Activated B cell treated with CpG ODN at 0.5 μM for 24 hours (primary cell): ENCODE results near the gene CDC42SE2. TPM values are rescaled to one million over a fixed set of nuclear protein-coding genes. Genes with fewer than 3 reads are reported as not detected.
"Not testable (repeated sequence)": the region's sequence is repeated elsewhere in the genome, so short reads cannot be mapped to it uniquely, and the experiment has no call there.

Experiments
- ATAC-seq: fragments of 200-7000 bp; cut with Tn5 transposase; one replicate; pipeline ENCODE4 v1.10.0; 2021; ENCODE audit warnings: low read depth, mild to moderate bottlenecking, moderate library complexity
- CTCF ChIA-PET: fragments of 350-600 bp; sonication (Branson Sonifier 250); formaldehyde crosslinking; loops from one replicate; lab custom pipeline; 2021; ENCODE audit warnings: antibody characterized with exemption; lab: Charles Lee
- POLR2A ChIA-PET: fragments of 350-600 bp; sonication (Branson Sonifier 250); formaldehyde crosslinking; loops from one replicate; lab custom pipeline; 2021; ENCODE audit warnings: antibody characterized with exemption; lab: Charles Lee
- DNase-seq: peaks from one replicate; pipeline ENCODE4 v3.0.0; 2022
- H3K27ac Mint-ChIP-seq: one replicate; pipeline ENCODE4 v1.8.0; 2020; ENCODE audit warnings: mixed read lengths
- H3K27me3 Mint-ChIP-seq: one replicate; pipeline ENCODE4 v1.8.0; 2021; ENCODE audit warnings: mixed read lengths
- H3K36me3 Mint-ChIP-seq: one replicate; pipeline ENCODE4 v1.8.0; 2021; ENCODE audit warnings: low read depth, mixed read lengths
- H3K4me1 Mint-ChIP-seq: one replicate; pipeline ENCODE4 v1.8.0; 2021; ENCODE audit warnings: mixed read lengths
- H3K4me3 Mint-ChIP-seq: one replicate; pipeline ENCODE4 v1.8.0; 2020; ENCODE audit warnings: mild to moderate bottlenecking, mixed read lengths
- H3K9me3 Mint-ChIP-seq: one replicate; pipeline ENCODE4 v1.8.0; 2020; ENCODE audit warnings: mixed read lengths
- CTCF ChIP-seq: fragments of 200-600 bp; IDR thresholded peaks from one replicate; pipeline ENCODE4 v1.8.0; 2022; ENCODE audit warnings: antibody characterized with exemption, mild to moderate bottlenecking
- intact Hi-C: fragments of 100-400 bp; cut with micrococcal nuclease; formaldehyde crosslinking; loops from one replicate; pipeline ENCODE4 v1.15.1; 2024
- total RNA-seq: library from RNA; stranded (reverse); gene quantifications from 2 replicates; pipeline ENCODE4 v1.2.3, GENCODE V29; 2022

The CDC42SE2 gene
- total RNA-seq, 1 donor from 2014 or later, result 122 TPM

GRCh38 chr5:131393498-131393968 is 129.7 kb downstream of the CDC42SE2 start:
- POLR2A ChIA-PET, result interaction anchor here (1.0 to 1.3 kb wide), 4 partner anchors 11 to 228 kb away, joined by 3 to 6 read pairs (median 4); partner anchors contain the start of genes CDC42SE2 and HINT1
- H3K36me3 Mint-ChIP-seq, result peaks cover 83% of the 10 kb centered on the region

GRCh38 chr5:131394128-131394527 is 130.3 kb downstream of the CDC42SE2 start:
- Mint-ChIP-seq H3K4me3 (peak overlapping the region; percentile 73), H3K36me3 (peaks cover 85% of the 10 kb centered on the region), H3K4me1 (peaks cover 71% of the 10 kb centered on the region), H3K27ac (peak overlapping the region; percentile 88), H3K9me3 (no peaks in the 10 kb centered on the region), H3K27me3 (no peaks in the 10 kb centered on the region)
- POLR2A ChIA-PET, result interaction anchor here (0.6 to 1.3 kb wide), 7 partner anchors 12 to 722 kb away, joined by 3 to 7 read pairs (median 4); partner anchors contain the start of genes CDC42SE2 and HINT1
- TF ChIP-seq CTCF, result no peak
- ATAC-seq (peak; percentile 93), DNase-seq (no peak)
- CTCF ChIA-PET, result no interaction called here
- intact Hi-C loops, result loop anchor here (1.0 kb wide), 5 partner anchors 12 to 230 kb away; partner anchors contain the start of gene LYRM7

More at GRCh38 chr5:131393498-131393968, 129.7 kb downstream of the CDC42SE2 start:
- DNase-seq (no peak), ATAC-seq (no peak)
- Mint-ChIP-seq H3K27me3 (no peaks in the 10 kb centered on the region), H3K9me3 (no peaks in the 10 kb centered on the region), H3K27ac (peak overlapping the region; percentile 88), H3K4me3 (peak overlapping the region; percentile 73), H3K4me1 (peaks cover 69% of the 10 kb centered on the region)
- CTCF ChIA-PET, result interaction anchor here (1.8 kb wide), 1 partner anchor 128 kb away, joined by 4 read pairs; no protein-coding TSS in a partner anchor
- TF ChIP-seq CTCF, result no peak
- intact Hi-C loops, result no loop called here

GRCh38 chr5:131396015-131396414 is 132.2 kb downstream of the CDC42SE2 start:
- Mint-ChIP-seq H3K36me3 (peaks cover 80% of the 10 kb centered on the region), H3K27me3 (no peaks in the 10 kb centered on the region)

GRCh38 chr5:131396630-131397273 is 132.9 kb downstream of the CDC42SE2 start:
- POLR2A ChIA-PET, result interaction anchor here (0.6 to 1.9 kb wide), 5 partner anchors 14 to 144 kb away, joined by 3 to 8 read pairs (median 3); no protein-coding TSS in a partner anchor
- intact Hi-C loops, result no loop called here
- DNase-seq (no peak), ATAC-seq (no peak)
- Mint-ChIP-seq H3K4me3 (no peak overlapping the region), H3K27me3 (no peaks in the 10 kb centered on the region), H3K27ac (peak overlapping the region; percentile 82), H3K4me1 (peaks cover 69% of the 10 kb centered on the region), H3K9me3 (peaks cover 4% of the 10 kb centered on the region), H3K36me3 (peaks cover 74% of the 10 kb centered on the region)
- CTCF ChIA-PET, result interaction anchor here (1.1 kb wide), 1 partner anchor 15 kb away, joined by 4 read pairs; no protein-coding TSS in a partner anchor
- TF ChIP-seq CTCF, result no peak

More at GRCh38 chr5:131396015-131396414, 132.2 kb downstream of the CDC42SE2 start:
- ATAC-seq (peak; percentile 47), DNase-seq (no peak)
- intact Hi-C loops, result no loop called here
- ChIA-PET CTCF (interaction anchor here (1.1 kb wide), 1 partner anchor 14 kb away, joined by 4 read pairs; no protein-coding TSS in a partner anchor), POLR2A (interaction anchor here (0.6 to 1.9 kb wide), 6 partner anchors 15 to 143 kb away, joined by 3 to 8 read pairs (median 3); partner anchors contain the start of gene CDC42SE2)
- TF ChIP-seq CTCF, result no peak
- peaks cover 4% of the 10 kb centered on the region for H3K9me3 Mint-ChIP-seq
- H3K4me3 Mint-ChIP-seq, result peak overlapping the region; percentile 24
- peaks cover 69% of the 10 kb centered on the region for H3K4me1 Mint-ChIP-seq
- peak overlapping the region; percentile 82 for H3K27ac Mint-ChIP-seq

- H3K36me3 Mint-ChIP-seq, result peaks cover 71% of the 10 kb centered on the region
- POLR2A ChIA-PET, result interaction anchor here (0.9 kb wide), 1 partner anchor 17 kb away, joined by 3 read pairs; no protein-coding TSS in a partner anchor
These were observed 135.2 kb downstream of the CDC42SE2 start for GRCh38 chr5:131399007-131399406.

More at GRCh38 chr5:131399007-131399406, 135.2 kb downstream of the CDC42SE2 start:
- Mint-ChIP-seq H3K9me3 (peaks cover 17% of the 10 kb centered on the region), H3K27ac (peak overlapping the region; percentile 32), H3K4me1 (peaks cover 46% of the 10 kb centered on the region)
- H3K4me3 Mint-ChIP-seq, CTCF ChIA-PET, ATAC-seq, H3K27me3 Mint-ChIP-seq, DNase-seq, intact Hi-C loops: not testable (repeated sequence)
